Gastrocnemius medialis (tissue), 4 donors: ENCODE measurements around the gene PRAMEF12. TPM values are rescaled to one million over a fixed set of nuclear protein-coding genes. Genes with fewer than 3 reads are reported as not detected.
"Not testable (repeated sequence)": the region's sequence is repeated elsewhere in the genome, so short reads cannot be mapped to it uniquely, and the experiment has no call there.

Experiments
- ATAC-seq, 2 donors: fragments of 150-250 bp; one replicate each; pipeline ENCODE4 v1.9.1; 2016
- DNase-seq, 2 donors: peaks; one replicate each; pipeline ENCODE4 v3.0.0-alpha.2; 2019
- H3K27ac ChIP-seq, 4 donors: fragments of 200-600 bp; sonication (generic); 1 replicate in 1 of 4; 2 replicates in 3 of 4; pipeline ENCODE4 v1.5.1; 2016 to 2018; ENCODE audit warnings: mild to moderate bottlenecking in 2 of 4, moderate library complexity in 1 of 4
- H3K27me3 ChIP-seq, 3 donors: fragments of 200-600 bp; sonication (generic) in 2 of 3; 1 replicate in 1 of 3; 2 replicates in 2 of 3; pipeline versions ENCODE4 v1.5.1 to v1.6.0; 2016 to 2019; ENCODE audit warnings: mild to moderate bottlenecking in 1 of 3, moderate library complexity in 1 of 3
- H3K36me3 ChIP-seq, 2 donors: fragments of 200-600 bp; sonication (generic) in 1 of 2; one replicate each; pipeline ENCODE4 v1.5.1; 2017 to 2018
- H3K4me1 ChIP-seq, 2 donors: fragments of 200-600 bp; sonication (generic) in 1 of 2; one replicate each; pipeline ENCODE4 v1.5.1; 2016 to 2017; ENCODE audit warnings: mild to moderate bottlenecking in 2 of 2
- H3K4me3 ChIP-seq, 4 donors: fragments of 200-600 bp; sonication (generic) in 3 of 4; 1 replicate in 1 of 4; 2 replicates in 3 of 4; pipeline ENCODE4 v1.5.1; 2016 to 2019; ENCODE audit warnings: mild to moderate bottlenecking in 2 of 4
- H3K9me3 ChIP-seq, 3 donors: fragments of 200-600 bp; sonication (generic) in 2 of 3; 1 replicate in 1 of 3; 2 replicates in 2 of 3; pipeline ENCODE4 v1.5.1; 2016 to 2019
- POLR2A ChIP-seq, 2 donors: fragments of 450-650 bp; IDR thresholded peaks; one replicate each; pipeline ENCODE4 v1.6.1; 2017; ENCODE audit warnings: antibody characterized with exemption in 2 of 2, mild to moderate bottlenecking in 2 of 2, moderate library complexity in 2 of 2
- in situ Hi-C, 4 donors: fragments of 200-750 bp; cut with MboI; loops; one replicate each; pipeline versions ENCODE4 v1.15.0 to v1.8.0; 2017; ENCODE audit warnings: low sequenced_read_pairs in 4 of 4
- intact Hi-C: fragments of 100-400 bp; cut with DNase I; formaldehyde crosslinking; loops from one replicate; pipeline ENCODE4 v1.15.1; 2023; ENCODE audit warnings: low total_unique reads
- total RNA-seq, 4 donors: library from RNA; depleted of rRNA; stranded (reverse); fragments of >200 nt; gene quantifications; one replicate each; pipeline versions ENCODE4 v1.1.0 to v1.2.3, GENCODE V29; 2016
- TF ChIP-seq, protein P1 (sequence below), 5 experiments: fragments of 450-650 bp in 3 of 5; fragments of 200-600 bp in 2 of 5; sonication (generic) in 2 of 5; IDR thresholded peaks in 4 of 5; conservative IDR thresholded peaks in 1 of 5; 1 replicate in 4 of 5; 2 replicates in 1 of 5; pipeline ENCODE4 v1.5.1; 2016 to 2019; ENCODE audit warnings: antibody characterized with exemption in 5 of 5, mild to moderate bottlenecking in 3 of 5, moderate library complexity in 3 of 5

Gene PRAMEF12
- total RNA-seq, 4 donors from 2014 or later, result not detected

DNA sequence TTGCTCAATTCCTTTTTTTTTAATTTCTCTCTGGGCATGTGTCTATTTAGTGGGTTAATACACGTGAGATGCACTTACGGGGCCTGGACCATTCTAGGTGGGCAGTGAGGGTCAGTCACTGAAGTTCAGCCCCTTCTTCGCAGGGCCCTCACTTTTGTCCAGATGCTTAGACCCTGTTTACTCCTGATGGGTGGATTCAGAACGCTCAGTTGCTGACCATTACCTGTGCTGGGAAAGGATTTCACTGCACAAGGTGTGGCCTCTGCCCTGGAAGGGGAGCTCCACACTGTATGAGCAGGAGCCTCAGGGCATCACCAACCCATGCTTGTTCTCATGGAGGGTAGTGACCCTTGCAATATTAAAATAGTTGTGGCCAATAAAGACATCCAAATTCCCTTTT is 4.5 kb downstream of the PRAMEF12 start:
- intact Hi-C loops (no loop called here), in situ Hi-C loops (no loop called here)
- TF ChIP-seq POLR2A (IDR thresholded peaks at IDR 0.05), result no peak
- TF ChIP-seq, protein P1, sequence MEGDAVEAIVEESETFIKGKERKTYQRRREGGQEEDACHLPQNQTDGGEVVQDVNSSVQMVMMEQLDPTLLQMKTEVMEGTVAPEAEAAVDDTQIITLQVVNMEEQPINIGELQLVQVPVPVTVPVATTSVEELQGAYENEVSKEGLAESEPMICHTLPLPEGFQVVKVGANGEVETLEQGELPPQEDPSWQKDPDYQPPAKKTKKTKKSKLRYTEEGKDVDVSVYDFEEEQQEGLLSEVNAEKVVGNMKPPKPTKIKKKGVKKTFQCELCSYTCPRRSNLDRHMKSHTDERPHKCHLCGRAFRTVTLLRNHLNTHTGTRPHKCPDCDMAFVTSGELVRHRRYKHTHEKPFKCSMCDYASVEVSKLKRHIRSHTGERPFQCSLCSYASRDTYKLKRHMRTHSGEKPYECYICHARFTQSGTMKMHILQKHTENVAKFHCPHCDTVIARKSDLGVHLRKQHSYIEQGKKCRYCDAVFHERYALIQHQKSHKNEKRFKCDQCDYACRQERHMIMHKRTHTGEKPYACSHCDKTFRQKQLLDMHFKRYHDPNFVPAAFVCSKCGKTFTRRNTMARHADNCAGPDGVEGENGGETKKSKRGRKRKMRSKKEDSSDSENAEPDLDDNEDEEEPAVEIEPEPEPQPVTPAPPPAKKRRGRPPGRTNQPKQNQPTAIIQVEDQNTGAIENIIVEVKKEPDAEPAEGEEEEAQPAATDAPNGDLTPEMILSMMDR (IDR thresholded peaks at IDR 0.05 in 4 of 5, conservative IDR thresholded peaks at IDR 0.05 in 1 of 5), result no peak
- Histone ChIP-seq H3K27me3 (no peaks in the 10 kb centered on the region), H3K9me3 (no peaks in the 10 kb centered on the region), H3K36me3 (no peaks in the 10 kb centered on the region), H3K4me1 (no peaks in the 10 kb centered on the region), H3K4me3 (no peak overlapping the region), H3K27ac (no peak overlapping the region)
- DNase-seq, result no peak
- ATAC-seq, result no peak

DNA sequence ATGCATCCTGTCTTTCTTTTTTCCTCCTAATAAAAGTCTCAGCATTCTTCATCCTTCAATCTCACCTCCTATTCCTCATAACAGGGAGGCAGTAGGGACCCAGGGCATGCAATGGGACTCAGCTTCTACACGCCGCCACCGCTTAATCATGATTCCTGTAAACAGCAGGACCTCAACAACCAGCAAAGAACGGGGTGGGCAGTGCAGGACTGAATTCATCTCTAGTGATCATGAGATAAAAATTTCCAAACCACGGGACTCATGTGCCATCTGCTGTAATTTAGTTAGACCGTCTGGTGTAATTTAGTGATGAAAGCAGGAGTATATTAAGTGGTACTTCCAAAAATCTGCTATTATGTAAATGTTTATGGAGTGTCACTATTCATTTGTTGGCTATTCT is 5.4 kb downstream of the PRAMEF12 start:
- Histone ChIP-seq H3K27ac (no peak overlapping the region), H3K27me3 (no peaks in the 10 kb centered on the region), H3K4me3 (no peak overlapping the region), H3K36me3 (no peaks in the 10 kb centered on the region), H3K4me1 (no peaks in the 10 kb centered on the region), H3K9me3 (no peaks in the 10 kb centered on the region)
- ATAC-seq (no peak), DNase-seq (no peak)
- in situ Hi-C loops, result no loop called here
- intact Hi-C loops, result no loop called here
- no peak for TF ChIP-seq POLR2A (IDR thresholded peaks at IDR 0.05)
- TF ChIP-seq, protein P1 (IDR thresholded peaks at IDR 0.05 in 4 of 5, conservative IDR thresholded peaks at IDR 0.05 in 1 of 5), result no peak

DNA sequence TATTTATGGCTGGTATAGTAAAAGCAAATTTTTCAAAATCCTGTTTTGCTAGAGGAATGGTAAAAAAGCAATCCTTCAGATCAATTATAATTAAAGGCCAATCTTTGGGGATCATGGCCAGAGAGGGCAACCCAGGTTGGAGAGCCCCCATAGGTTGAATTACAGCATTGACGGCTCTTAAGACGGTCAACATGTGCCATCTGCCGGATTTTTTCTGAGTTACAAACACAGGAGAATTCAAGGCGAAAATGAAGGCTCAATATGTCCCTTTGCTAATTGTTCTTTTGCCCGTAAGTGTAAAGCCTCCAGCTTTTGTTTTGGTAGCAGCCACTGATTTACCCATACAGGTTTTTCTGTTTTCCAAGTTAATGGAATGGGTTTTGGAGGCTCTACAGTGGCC is 8.0 kb downstream of the PRAMEF12 start:
- in situ Hi-C loops, H3K9me3 ChIP-seq, H3K36me3 ChIP-seq, DNase-seq, H3K4me3 ChIP-seq, H3K27me3 ChIP-seq, H3K27ac ChIP-seq, ATAC-seq, intact Hi-C loops, H3K4me1 ChIP-seq: not testable (repeated sequence)

DNA sequence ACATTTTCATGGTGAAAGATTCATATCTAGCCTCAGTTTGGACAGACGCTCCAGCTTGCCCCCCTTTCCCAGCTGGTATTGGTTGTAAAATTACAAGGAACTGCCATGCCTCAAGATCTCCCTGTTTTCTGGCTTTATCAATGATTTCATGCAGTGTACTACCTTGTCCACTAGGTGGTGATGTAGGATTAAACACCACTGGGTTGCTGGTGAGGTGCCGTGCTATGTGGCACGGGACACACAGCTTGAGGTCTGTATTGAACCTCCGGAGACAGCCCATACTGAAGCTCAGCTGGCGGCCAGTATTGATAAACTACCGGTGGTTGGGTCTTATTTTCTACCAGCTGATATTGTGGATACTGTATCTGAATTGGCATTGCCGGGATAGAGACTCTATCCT is 10.2 kb downstream of the PRAMEF12 start:
- H3K9me3 ChIP-seq, H3K27ac ChIP-seq, ATAC-seq, in situ Hi-C loops, H3K4me3 ChIP-seq, H3K4me1 ChIP-seq, DNase-seq, H3K36me3 ChIP-seq, H3K27me3 ChIP-seq, intact Hi-C loops: not testable (repeated sequence)

DNA sequence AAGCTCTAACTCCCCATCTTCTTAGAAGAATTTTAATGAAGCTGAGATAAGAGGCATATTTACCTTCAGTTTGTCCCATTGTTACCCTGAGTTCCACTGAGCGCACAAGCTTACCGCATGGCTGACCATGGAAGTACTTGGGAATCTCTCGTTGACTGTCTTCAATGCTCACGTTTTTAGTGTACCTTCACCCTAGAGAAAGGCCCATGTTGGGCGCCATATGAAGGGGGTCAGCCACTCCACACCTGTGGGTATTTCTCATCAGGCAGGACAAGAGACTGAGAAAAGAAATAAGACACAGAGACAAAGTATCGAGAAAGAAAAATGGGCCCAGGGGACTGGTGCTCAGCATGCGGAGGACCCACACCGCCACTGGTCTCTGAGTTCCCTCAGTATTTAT is 11.2 kb downstream of the PRAMEF12 start:
- H3K36me3 ChIP-seq, H3K27ac ChIP-seq, H3K9me3 ChIP-seq, H3K27me3 ChIP-seq, ATAC-seq, DNase-seq, in situ Hi-C loops, intact Hi-C loops, H3K4me1 ChIP-seq, H3K4me3 ChIP-seq: not testable (repeated sequence)

DNA sequence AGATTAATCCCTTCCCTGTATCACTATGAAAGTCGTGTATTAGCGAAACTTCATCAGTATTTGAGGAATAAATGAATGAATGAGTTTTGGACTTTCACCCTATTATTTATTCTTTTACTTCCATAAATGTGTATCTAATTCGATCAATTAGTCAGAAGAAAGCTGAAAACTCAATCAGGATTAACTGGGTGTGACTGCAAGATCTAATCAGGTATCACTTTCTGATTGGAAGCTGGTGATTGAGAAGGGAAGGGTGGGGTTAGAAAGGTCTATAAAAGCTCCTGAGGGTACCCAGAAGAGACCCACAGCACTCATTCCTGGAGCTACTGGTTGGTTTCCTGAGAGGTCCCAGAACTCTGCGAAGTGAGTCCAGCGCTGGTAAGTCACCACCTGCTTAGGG is 17.6 kb downstream of the PRAMEF12 start, which contains the start of gene PRAMEF1:
Gene PRAMEF1, plus strand, starts transcription at position 301 of the 400 bp plus-strand sequence. CDS start 1,831 bp downstream, outside the sequence.
- H3K9me3 ChIP-seq, DNase-seq, in situ Hi-C loops, H3K36me3 ChIP-seq, H3K27ac ChIP-seq, H3K4me1 ChIP-seq, H3K4me3 ChIP-seq, H3K27me3 ChIP-seq, ATAC-seq, intact Hi-C loops: not testable (repeated sequence)

DNA sequence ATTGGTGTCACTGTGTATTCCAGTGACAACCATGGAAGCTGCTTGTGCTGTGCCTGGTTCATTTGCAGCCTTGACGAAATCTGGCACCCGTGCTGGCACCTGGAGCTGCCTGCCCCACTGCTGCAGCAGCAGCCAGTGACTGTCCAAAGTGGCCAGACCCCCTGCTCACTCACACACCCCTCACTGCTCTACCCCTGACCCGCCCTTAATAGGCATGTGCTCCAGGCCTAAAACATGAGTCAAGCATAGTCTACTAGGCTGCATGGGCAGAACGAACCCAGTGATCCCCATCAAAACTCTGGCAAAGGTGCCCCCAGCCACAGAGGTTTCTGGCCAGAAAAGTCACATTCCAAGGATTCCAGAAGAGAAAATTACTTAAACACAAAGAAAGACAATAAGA is 25.4 kb downstream of the PRAMEF12 start:
- Histone ChIP-seq H3K27ac (no peak overlapping the region), H3K4me1 (no peaks in the 10 kb centered on the region), H3K4me3 (no peak overlapping the region), H3K36me3 (no peaks in the 10 kb centered on the region), H3K27me3 (no peaks in the 10 kb centered on the region), H3K9me3 (no peaks in the 10 kb centered on the region)
- no peak for DNase-seq
- TF ChIP-seq, protein P1 (IDR thresholded peaks at IDR 0.05 in 4 of 5, conservative IDR thresholded peaks at IDR 0.05 in 1 of 5), result no peak
- no peak for TF ChIP-seq POLR2A (IDR thresholded peaks at IDR 0.05)
- intact Hi-C loops, result no loop called here
- ATAC-seq, result no peak
- in situ Hi-C loops, result no loop called here
